HEK293T (cell line): ENCODE data around the gene ALLC.
"Not testable (repeated sequence)": the region's sequence is repeated elsewhere in the genome, so short reads cannot be mapped to it uniquely, and the experiment has no call there.

Experiments
- CTCF ChIA-PET: fragments of 350-600 bp; formaldehyde crosslinking; extraction: SDS; loops from one replicate; lab custom pipeline; 2021; ENCODE audit warnings: antibody characterized with exemption, inconsistent platforms; lab: Yijun Ruan, JAX
- POLR2A ChIA-PET: fragments of 350-600 bp; formaldehyde crosslinking; extraction: SDS; loops from one replicate; lab custom pipeline; 2020; ENCODE audit warnings: antibody characterized with exemption, inconsistent platforms; lab: Yijun Ruan, JAX
- DNase-seq: peaks from one replicate; pipeline ENCODE4 v3.0.0; 2012; ENCODE audit warnings: mixed read lengths; ENCODE audit errors: extremely low spot score
- ARNT ChIP-seq: fragments of 450-650 bp; IDR thresholded peaks from 2 replicates; pipeline ENCODE4 v1.6.1; 2017; ENCODE audit warnings: mild to moderate bottlenecking
- BHLHE40 ChIP-seq: fragments of 450-650 bp; IDR thresholded peaks from 2 replicates; pipeline ENCODE4 v1.6.1; 2016; ENCODE audit warnings: mild to moderate bottlenecking, moderate library complexity, borderline replicate concordance
- CTBP1 ChIP-seq: fragments of 450-650 bp; IDR thresholded peaks from 2 replicates; pipeline ENCODE4 v1.6.1; 2016; ENCODE audit warnings: borderline replicate concordance
- ELF4 ChIP-seq: fragments of 450-650 bp; IDR thresholded peaks from 2 replicates; pipeline ENCODE4 v1.6.1; 2017; ENCODE audit warnings: antibody characterized with exemption
- FOXA1 ChIP-seq: fragments of 450-650 bp; IDR thresholded peaks from 2 replicates; pipeline ENCODE4 v1.6.1; 2016; ENCODE audit warnings: mild to moderate bottlenecking
- FOXK2 ChIP-seq: fragments of 450-650 bp; IDR thresholded peaks from 2 replicates; pipeline ENCODE4 v1.6.1; 2016; ENCODE audit warnings: mild to moderate bottlenecking
- FOXM1 ChIP-seq: fragments of 450-650 bp; IDR thresholded peaks from 2 replicates; pipeline ENCODE4 v1.6.1; 2017; ENCODE audit warnings: mild to moderate bottlenecking, borderline replicate concordance
- HDGF ChIP-seq: fragments of 450-650 bp; IDR thresholded peaks from 2 replicates; pipeline ENCODE4 v1.6.1; 2017; ENCODE audit warnings: antibody characterized with exemption, borderline replicate concordance
- L3MBTL2 ChIP-seq: fragments of 450-650 bp; conservative IDR thresholded peaks from 2 replicates; pipeline ENCODE4 v1.6.1; 2016; ENCODE audit warnings: mild to moderate bottlenecking
- LEF1 ChIP-seq: fragments of 450-650 bp; IDR thresholded peaks from 2 replicates; pipeline ENCODE4 v1.6.1; 2017; ENCODE audit warnings: mild to moderate bottlenecking, borderline replicate concordance
- NFRKB ChIP-seq: fragments of 450-650 bp; IDR thresholded peaks from 2 replicates; pipeline ENCODE4 v1.6.1; 2016; ENCODE audit warnings: mild to moderate bottlenecking, moderate library complexity
- PKNOX1 ChIP-seq: fragments of 450-650 bp; IDR thresholded peaks from 2 replicates; pipeline ENCODE4 v1.6.1; 2016
- SP1 ChIP-seq: fragments of 450-650 bp; IDR thresholded peaks from 2 replicates; pipeline ENCODE4 v1.6.1; 2017
- SUZ12 ChIP-seq: fragments of 450-650 bp; IDR thresholded peaks from 2 replicates; pipeline ENCODE4 v1.6.1; 2016; ENCODE audit warnings: mild to moderate bottlenecking
- TARDBP ChIP-seq: fragments of 450-650 bp; IDR thresholded peaks from 2 replicates; pipeline ENCODE4 v1.6.1; 2016
- ZNF384 ChIP-seq: fragments of 450-650 bp; IDR thresholded peaks from 2 replicates; pipeline ENCODE4 v1.6.1; 2016

Gene ALLC

GRCh38 chr2:3616435-3617197 is 41.4 kb upstream of the ALLC start:
- POLR2A ChIA-PET = not testable (repeated sequence)

GRCh38 chr2:3617198-3617890 is 40.7 kb upstream of the ALLC start:
- no peak for DNase-seq
- no peak for TF ChIP-seq BHLHE40
- no peak for TF ChIP-seq FOXA1
- POLR2A ChIA-PET = no interaction called here
- CTCF ChIA-PET = no interaction called here

More at GRCh38 chr2:3616435-3617197, 41.4 kb upstream of the ALLC start:
- DNase-seq, CTCF ChIA-PET: not testable (repeated sequence)

- no peak for DNase-seq
- TF ChIP-seq SUZ12 = no peak
- TF ChIP-seq SP1 = no peak
- TF ChIP-seq FOXK2 = no peak
- no peak for TF ChIP-seq CTBP1
- no peak for TF ChIP-seq HDGF
- TF ChIP-seq BHLHE40 = no peak
- TF ChIP-seq NFRKB = no peak
- TF ChIP-seq LEF1 = no peak
- TF ChIP-seq TARDBP = no peak
- ChIA-PET CTCF (no interaction called here), POLR2A (no interaction called here)
Observed at GRCh38 chr2:3618367-3618766, 39.6 kb upstream of the ALLC start.

- CTCF ChIA-PET = no interaction called here
- POLR2A ChIA-PET = no interaction called here
- DNase-seq = no peak
- TF ChIP-seq SP1 (no peak), FOXA1 (no peak), TARDBP (no peak), ELF4 (no peak)
Observed at GRCh38 chr2:3619033-3619432, 39.0 kb upstream of the ALLC start.

GRCh38 chr2:3619661-3620060 is 38.3 kb upstream of the ALLC start:
- POLR2A ChIA-PET, DNase-seq: not testable (repeated sequence)
- CTCF ChIA-PET = interaction anchor here (0.6 to 0.9 kb wide), 2 partner anchors 22 to 25 kb away, joined by 3 to 4 read pairs; no protein-coding TSS in a partner anchor

GRCh38 chr2:3620834-3621233 is 37.2 kb upstream of the ALLC start:
- DNase-seq = no peak
- TF ChIP-seq FOXA1 = no peak
- no peak for TF ChIP-seq ZNF384
- no peak for TF ChIP-seq LEF1
- no peak for TF ChIP-seq BHLHE40
- TF ChIP-seq HDGF = no peak
- no peak for TF ChIP-seq FOXM1
- TF ChIP-seq PKNOX1 = no peak
- no peak for TF ChIP-seq ARNT
- TF ChIP-seq SP1 = no peak
- no peak for TF ChIP-seq CTBP1
- TF ChIP-seq SUZ12 = no peak
- no peak for TF ChIP-seq FOXK2
- TF ChIP-seq L3MBTL2 = no peak
- no peak for TF ChIP-seq TARDBP
- POLR2A ChIA-PET = interaction anchor here (1.1 kb wide), 1 partner anchor 15 kb away, joined by 3 read pairs; no protein-coding TSS in a partner anchor
- CTCF ChIA-PET = interaction anchor here (0.5 to 0.9 kb wide), 2 partner anchors 21 to 125 kb away, joined by 3 to 4 read pairs; no protein-coding TSS in a partner anchor

GRCh38 chr2:3622967-3623366 is 35.0 kb upstream of the ALLC start:
- ChIA-PET CTCF (no interaction called here), POLR2A (no interaction called here)
- DNase-seq = no peak
- TF ChIP-seq FOXK2 (no peak), BHLHE40 (no peak)

GRCh38 chr2:3624059-3624794 is 33.8 kb upstream of the ALLC start:
- TF ChIP-seq FOXA1 (no peak), HDGF (no peak), FOXM1 (no peak), FOXK2 (no peak), BHLHE40 (no peak), CTBP1 (no peak)
- CTCF ChIA-PET = no interaction called here
- DNase-seq = no peak
- POLR2A ChIA-PET = interaction anchor here (0.8 kb wide), 1 partner anchor 19 kb away, joined by 3 read pairs; no protein-coding TSS in a partner anchor
